ENCODE results near the gene TDRD9.

Gene TDRD9

GRCh38 chr14:104066279-104066678 is 138.0 kb downstream of the TDRD9 start:
- TF ChIP-seq POLR2AphosphoS5 (IDR thresholded peaks at IDR 0.05; ENCODE audit: low read depth, low read length) (no peak), SIN3A (IDR thresholded peaks at IDR 0.05; ENCODE audit: borderline replicate concordance, insufficient read depth, low read length) (no peak), TAF1 (IDR thresholded peaks at IDR 0.05; ENCODE audit: borderline replicate concordance, insufficient read depth, low read length) (no peak), FOXP2 (optimal IDR thresholded peaks at IDR 0.05; ENCODE audit: borderline replicate concordance, extremely low read depth, extremely low read length, insufficient read depth) (no peak)

- no peak for TF ChIP-seq TAF1 (IDR thresholded peaks at IDR 0.05; ENCODE audit: borderline replicate concordance, insufficient read depth, low read length)
- no peak for TF ChIP-seq REST (IDR thresholded peaks at IDR 0.05; ENCODE audit: insufficient read depth in 1 of 2, low read depth in 2 of 2, low read length in 2 of 2)
- TF ChIP-seq FOXP2 (optimal IDR thresholded peaks at IDR 0.05; ENCODE audit: borderline replicate concordance, extremely low read depth, extremely low read length, insufficient read depth) = no peak
- TF ChIP-seq SIN3A (IDR thresholded peaks at IDR 0.05; ENCODE audit: borderline replicate concordance, insufficient read depth, low read length) = no peak
- TF ChIP-seq POLR2AphosphoS5 (IDR thresholded peaks at IDR 0.05; ENCODE audit: low read depth, low read length) = no peak
Observed at GRCh38 chr14:104066719-104067295, 138.6 kb downstream of the TDRD9 start.

GRCh38 chr14:104069541-104069940 is 141.3 kb downstream of the TDRD9 start:
- TF ChIP-seq TAF1 (IDR thresholded peaks at IDR 0.05; ENCODE audit: borderline replicate concordance, insufficient read depth, low read length) (no peak), REST (IDR thresholded peaks at IDR 0.05; ENCODE audit: insufficient read depth in 1 of 2, low read depth in 2 of 2, low read length in 2 of 2) (no peak), SIN3A (IDR thresholded peaks at IDR 0.05; ENCODE audit: borderline replicate concordance, insufficient read depth, low read length) (no peak), FOXP2 (optimal IDR thresholded peaks at IDR 0.05; ENCODE audit: borderline replicate concordance, extremely low read depth, extremely low read length, insufficient read depth) (no peak), POLR2AphosphoS5 (IDR thresholded peaks at IDR 0.05; ENCODE audit: low read depth, low read length) (no peak)

GRCh38 chr14:104072586-104072985 is 144.3 kb downstream of the TDRD9 start:
- TF ChIP-seq FOXP2 (optimal IDR thresholded peaks at IDR 0.05; ENCODE audit: borderline replicate concordance, extremely low read depth, extremely low read length, insufficient read depth) (no peak), SIN3A (IDR thresholded peaks at IDR 0.05; ENCODE audit: borderline replicate concordance, insufficient read depth, low read length) (no peak), REST (IDR thresholded peaks at IDR 0.05; ENCODE audit: insufficient read depth in 1 of 2, low read depth in 2 of 2, low read length in 2 of 2) (no peak), TAF1 (IDR thresholded peaks at IDR 0.05; ENCODE audit: borderline replicate concordance, insufficient read depth, low read length) (no peak), POLR2AphosphoS5 (IDR thresholded peaks at IDR 0.05; ENCODE audit: low read depth, low read length) (no peak)

- TF ChIP-seq POLR2AphosphoS5 (IDR thresholded peaks at IDR 0.05; ENCODE audit: low read depth, low read length) = no peak
- no peak for TF ChIP-seq SIN3A (IDR thresholded peaks at IDR 0.05; ENCODE audit: borderline replicate concordance, insufficient read depth, low read length)
- TF ChIP-seq REST (IDR thresholded peaks at IDR 0.05; ENCODE audit: insufficient read depth in 1 of 2, low read depth in 2 of 2, low read length in 2 of 2) = no peak
- no peak for TF ChIP-seq TAF1 (IDR thresholded peaks at IDR 0.05; ENCODE audit: borderline replicate concordance, insufficient read depth, low read length)
- no peak for TF ChIP-seq FOXP2 (optimal IDR thresholded peaks at IDR 0.05; ENCODE audit: borderline replicate concordance, extremely low read depth, extremely low read length, insufficient read depth)
Observed at GRCh38 chr14:104073764-104074163, 145.5 kb downstream of the TDRD9 start.
